GM15510 (cell line): Measurements from ENCODE around the gene CKAP5.

Experiments
- POLR2A ChIP-seq: IDR thresholded peaks from 3 replicates; pipeline ENCODE4 v1.6.1; 2011; ENCODE audit warnings: borderline replicate concordance; ENCODE audit not compliant: insufficient read length; ENCODE audit errors: extremely low read depth

CKAP5 gene

DNA sequence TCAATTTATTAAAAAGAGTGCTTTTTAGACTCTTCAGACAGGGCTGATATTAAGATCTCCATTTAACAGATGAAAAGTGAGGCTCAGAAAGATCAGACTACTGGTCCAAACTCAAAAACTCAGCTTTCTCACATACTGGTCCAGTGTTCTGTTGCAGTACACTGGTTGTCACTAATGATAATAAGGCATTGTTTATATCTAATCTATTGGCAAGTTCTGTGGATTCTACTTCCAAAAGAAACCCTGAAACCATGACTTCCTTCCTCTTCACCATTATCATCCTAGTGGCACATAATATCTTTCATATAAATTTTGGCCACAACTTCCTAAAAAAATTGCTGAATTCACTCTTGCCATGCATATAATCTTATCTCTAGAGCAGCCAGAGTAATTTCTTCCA lies 90.1 kb downstream of the CKAP5 start:
- TF ChIP-seq POLR2A = no peak

DNA sequence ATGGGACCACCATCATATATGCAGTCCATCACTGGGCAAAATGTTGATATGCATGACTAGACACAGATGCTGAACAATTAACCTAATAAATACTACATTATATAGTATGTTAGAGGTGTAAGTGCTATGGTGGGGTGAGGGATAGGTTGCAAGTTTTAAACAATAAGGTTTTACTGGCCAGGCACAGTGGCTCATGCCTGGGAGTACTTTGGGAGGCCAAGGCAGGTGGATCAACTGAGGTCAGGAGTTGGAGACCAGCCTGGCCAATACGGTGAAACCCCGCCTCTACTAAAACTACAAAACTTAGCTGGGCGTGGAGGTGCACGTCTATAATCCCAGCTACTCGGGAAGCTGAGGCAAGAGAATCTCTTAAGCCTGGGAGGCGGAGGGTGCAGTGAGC lies 98.9 kb downstream of the CKAP5 start:
- TF ChIP-seq POLR2A = no peak

DNA sequence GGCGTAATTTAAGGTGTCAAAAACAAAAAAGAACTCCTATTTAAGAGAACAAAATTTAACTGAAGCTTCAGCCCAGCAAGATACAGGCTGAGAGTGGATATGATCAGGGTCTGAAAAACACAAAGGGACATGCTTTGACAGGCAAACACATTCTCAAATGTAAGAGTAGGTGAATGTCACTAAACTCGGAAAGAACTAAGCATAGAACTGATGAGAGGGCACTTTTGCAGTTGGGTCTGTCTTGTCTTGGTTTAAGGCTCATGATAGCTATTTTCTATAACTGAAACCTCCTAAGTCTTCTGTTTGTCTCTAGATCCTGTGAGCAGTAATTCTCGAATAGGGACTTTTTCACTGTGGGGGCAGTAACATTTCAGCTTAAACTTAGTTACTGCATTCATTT lies 100.1 kb downstream of the CKAP5 start:
- no peak for TF ChIP-seq POLR2A

DNA sequence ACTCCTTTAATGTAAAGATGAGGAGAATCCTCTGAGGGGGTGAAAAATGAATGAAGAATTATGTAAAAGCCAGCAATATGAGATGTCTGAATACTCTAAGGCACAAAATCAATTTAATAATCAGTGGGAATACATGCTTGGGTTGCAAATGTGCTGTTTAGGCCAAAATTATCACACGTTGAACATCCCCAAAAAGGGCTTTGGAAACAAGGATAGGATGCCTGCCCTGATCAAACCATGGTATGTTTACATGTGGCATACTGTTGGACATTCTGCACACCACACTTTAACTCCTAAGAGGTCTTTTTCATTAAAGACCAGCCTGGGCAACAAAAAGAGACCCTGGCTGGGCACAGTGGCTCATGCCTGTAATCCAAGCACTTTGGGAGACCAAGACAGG lies 100.8 kb downstream of the CKAP5 start:
- TF ChIP-seq POLR2A = no peak

DNA sequence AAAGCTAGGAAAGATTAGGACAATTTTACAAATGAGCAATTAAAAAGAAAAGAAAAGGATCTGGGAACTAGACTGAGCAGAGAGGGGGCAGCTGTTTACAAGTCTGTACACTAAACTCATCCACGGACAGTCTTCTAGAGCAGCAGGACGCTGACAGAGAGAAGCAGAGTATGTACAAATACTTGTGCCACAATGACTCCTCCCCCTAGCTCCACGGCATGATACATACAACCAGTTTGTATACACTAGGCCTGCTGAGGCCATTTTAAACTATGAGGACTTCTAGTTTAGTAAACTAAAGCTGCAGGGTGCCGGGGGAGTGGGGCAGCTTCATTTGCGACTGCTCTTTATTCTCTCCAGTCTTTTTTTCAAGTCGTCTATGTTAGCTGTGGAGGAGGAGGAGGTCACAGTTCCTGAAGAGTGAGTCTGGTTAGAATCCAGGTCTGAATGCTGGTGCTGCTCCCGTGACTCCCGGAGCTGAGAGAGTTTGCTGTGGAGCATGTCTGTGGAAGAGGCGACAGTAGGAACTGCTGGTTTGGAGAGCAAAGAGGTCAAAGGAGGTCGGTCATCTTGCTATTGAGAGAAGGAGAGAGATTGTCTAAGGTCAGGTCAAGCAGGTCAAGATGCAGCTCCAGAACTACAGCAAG lies 102.3 kb downstream of the CKAP5 start:
- TF ChIP-seq POLR2A = no peak

DNA sequence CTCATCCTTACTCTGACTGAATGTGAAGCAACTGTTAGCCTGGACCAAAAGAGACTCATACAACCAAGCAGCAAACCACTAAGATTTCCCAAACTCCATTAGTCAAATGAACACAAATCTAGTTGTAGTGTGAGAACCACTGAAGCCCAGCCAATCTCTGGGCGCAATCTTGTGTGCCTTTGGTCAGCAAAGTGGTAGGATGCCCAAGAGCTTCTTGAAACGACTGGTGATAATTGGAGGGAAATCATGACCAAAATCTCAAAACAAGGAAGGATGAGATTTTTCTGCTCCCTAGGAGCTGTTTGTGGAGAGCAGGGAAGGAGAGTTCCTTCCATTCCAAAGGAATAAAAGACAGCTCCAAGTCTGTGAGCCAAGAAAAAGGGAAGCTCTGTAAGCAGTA lies 103.0 kb downstream of the CKAP5 start:
- no peak for TF ChIP-seq POLR2A

DNA sequence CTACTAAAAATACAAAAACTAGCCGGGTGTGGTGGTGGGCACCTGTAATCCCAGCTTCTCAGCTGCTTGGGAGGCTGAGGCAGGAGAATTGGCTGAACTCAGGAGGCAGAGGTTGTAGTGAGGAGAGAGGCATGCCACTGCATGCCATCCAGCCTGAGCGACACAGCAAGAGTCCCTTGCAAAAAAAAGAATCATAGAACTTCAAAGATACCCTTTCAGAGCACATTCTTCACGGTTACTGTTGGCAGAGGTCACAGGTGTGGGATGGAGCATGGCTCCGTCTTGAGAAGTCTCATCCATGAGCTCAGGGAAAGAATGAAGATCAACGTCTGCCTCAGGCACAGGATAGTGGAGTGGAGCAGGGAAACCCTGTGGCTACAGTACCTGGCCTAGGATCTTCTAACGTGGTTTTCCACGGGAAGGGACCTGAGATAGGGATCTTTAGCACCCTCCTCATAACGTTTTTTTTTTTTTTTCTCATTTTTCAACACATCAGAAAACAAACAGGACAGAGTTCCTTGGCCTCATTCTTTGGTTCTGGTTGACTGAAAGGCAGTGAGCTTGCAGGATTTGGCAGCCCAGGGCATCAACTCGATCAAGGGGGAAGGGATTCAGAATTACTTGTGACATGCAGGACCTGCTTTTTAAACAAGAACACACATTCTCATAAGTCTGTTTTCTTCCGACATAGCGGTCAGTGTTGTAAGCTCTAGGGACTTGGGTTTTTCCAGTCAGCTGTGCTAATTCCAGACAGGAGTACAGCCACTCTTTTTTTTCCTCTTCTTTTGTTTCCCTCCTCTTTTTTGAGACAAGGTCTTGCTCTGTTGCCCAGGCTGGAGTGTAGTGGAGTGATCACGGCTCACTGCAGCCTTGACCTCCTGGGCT lies 104.2 kb downstream of the CKAP5 start:
- TF ChIP-seq POLR2A = no peak

DNA sequence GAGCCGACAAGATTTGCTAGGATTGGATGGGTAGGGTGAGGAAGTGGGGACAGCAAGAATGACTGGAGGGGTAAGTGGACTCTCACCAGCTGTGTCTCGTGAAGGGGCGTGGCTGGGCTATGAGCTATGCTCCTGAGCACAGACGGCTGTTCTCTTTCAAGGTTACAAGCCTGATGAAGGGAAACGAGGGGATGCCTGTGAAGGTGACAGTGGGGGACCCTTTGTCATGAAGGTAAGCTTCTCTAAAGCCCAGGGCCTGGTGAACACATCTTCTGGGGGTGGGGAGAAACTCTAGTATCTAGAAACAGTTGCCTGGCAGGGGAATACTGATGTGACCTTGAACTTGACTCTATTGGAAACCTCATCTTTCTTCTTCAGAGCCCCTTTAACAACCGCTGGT lies 107.2 kb downstream of the CKAP5 start:
- no peak for TF ChIP-seq POLR2A

DNA sequence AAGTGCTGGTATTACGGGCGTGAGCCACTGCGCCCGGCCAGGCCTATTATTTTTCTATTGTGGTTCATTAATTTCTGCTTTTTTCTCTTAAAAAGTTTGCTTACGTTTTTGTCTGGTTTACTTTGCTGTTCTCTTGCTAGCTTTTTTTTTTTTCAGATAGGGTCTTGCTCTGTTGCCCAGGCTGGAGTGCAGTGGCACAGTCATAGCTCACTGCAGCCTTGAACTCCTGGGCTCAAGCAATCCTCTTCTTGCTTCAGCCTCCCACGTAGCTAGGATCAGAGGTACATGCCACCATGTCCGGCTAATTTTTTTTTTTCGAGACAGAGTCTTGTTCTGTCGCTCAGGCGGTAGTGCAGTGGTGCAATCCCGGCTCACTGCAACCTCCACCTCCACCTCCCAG lies 108.4 kb downstream of the CKAP5 start:
- TF ChIP-seq POLR2A = no peak

DNA sequence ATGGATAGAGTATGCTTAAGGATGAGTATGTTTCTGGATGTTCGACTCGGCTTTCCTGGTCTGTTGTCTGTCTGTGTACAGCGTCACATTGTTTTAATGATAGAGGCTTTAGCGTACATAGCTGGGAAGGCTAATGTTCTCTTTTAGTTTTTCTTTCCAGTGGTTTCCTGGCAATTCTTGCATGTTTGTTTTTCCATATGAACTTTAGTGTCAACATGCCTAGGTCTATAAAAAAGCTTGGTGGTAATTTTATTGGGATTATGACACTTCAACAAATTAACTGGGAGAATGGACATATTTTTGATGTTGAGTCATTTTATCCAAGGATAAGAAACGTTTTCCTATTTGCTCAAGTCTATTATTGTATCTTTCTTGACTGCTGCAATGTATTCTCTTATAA lies 109.5 kb downstream of the CKAP5 start:
- TF ChIP-seq POLR2A = no peak

DNA sequence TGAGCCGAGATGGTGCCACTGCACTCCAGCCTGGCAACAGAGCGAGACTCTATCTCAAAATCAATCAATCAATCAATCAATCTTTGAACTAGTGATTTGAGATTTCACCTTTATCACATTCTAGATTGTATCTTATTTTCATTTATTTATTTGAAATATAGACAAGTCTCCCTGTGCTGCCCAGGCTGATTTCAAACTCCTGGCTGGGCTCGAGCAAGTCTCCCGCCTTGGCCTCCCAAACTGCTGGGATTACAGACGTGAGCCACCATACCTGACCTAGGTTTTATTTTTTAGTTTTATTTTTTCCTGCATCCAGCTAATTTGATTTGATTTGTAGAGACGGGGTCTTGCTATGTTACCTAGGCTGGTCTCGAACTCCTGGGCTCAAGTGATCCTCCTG lies 109.9 kb downstream of the CKAP5 start:
- TF ChIP-seq POLR2A = no peak

DNA sequence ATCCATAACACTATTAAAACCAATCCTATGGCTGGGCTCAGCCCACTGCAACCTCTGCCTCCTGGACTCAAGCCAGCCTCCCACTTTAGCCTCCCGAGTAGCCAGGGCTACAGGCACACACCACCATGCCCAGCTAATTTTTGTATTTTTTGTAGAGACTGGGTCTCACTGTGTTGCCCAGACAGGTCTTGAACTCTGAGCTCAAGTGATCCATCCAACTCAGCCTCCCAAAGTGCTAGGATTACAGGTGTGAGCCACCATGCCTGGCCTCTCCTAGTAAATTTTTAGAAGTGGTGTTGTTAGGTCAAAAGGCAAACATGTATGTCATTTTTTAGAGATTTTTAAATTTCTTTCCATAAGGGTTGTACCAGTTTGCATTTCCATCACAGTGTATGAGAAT lies 112.8 kb downstream of the CKAP5 start:
- no peak for TF ChIP-seq POLR2A

DNA sequence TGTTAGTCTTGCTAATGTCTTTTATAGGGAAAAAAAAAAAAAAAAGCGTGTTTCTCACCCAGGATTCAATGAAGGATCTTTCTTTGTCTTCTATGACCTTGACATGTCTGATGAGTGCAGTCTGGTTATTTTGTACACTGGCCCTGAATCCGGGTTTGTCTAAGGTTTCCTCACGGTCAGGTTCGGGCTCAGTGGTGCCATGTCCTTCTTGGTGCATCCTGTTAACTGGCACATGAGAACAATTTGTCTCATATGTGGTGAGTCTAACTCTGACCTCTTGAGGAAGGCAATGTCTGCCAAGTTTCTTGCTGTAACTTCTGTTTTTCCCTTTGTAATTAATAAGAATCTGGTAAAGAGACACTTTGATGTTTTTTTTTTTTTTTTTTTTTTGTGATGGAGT lies 114.5 kb downstream of the CKAP5 start:
- no peak for TF ChIP-seq POLR2A

DNA sequence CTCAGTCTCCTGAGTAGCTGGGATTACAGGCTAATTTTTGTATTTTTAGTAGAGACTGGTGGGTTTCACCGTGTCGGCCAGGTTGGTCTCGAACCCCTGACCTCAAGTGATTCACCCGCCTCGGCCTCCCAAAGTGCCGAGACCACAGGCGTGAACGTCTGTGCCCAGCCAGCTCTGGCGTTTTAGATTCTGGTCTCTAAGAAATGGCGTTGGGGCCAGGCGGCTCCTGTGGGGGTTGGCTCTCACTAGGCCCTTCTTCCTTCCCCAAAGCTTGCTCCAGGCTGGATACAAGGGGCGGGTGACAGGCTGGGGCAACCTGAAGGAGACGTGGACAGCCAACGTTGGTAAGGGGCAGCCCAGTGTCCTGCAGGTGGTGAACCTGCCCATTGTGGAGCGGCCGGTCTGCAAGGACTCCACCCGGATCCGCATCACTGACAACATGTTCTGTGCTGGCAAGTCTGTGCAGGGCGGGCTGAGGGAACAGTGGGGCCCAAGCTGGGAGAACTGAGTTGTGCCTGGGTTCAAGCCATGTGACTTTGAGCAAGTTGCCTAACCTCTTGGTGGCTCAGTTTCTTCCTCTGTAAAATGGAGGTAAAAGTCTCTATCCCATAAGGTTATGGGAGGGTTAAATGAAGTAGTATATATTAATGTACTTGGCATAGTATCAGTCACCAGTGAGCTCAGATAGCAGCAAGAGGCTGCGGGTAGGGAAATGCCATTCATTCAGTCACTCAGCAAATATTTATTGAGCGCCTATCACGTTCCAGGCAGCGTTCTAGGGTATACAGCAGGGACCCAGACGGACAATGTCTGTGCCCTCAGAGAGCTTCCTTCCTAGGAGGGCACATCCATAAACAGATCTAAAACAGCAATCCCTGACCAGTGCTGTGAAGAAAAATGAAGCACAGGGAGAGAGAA lies 116.7 kb downstream of the CKAP5 start:
- no peak for TF ChIP-seq POLR2A

DNA sequence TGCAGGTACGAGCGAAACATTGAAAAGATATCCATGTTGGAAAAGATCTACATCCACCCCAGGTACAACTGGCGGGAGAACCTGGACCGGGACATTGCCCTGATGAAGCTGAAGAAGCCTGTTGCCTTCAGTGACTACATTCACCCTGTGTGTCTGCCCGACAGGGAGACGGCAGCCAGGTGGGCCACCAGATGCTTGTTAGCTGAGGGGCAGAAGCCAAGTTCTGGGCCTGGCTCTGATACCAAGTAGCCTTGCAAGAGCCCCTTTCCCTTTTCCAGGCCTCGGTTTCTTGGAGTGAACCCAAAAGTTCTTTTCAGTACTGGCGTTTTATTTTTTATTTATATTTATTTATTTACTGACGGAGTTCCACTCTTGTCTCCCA lies 117.4 kb downstream of the CKAP5 start:
- no peak for TF ChIP-seq POLR2A
